Keratinocyte (primary cell): Measurements from ENCODE around the gene COL9A1. TPM values are rescaled to one million over a fixed set of nuclear protein-coding genes. Genes with fewer than 3 reads are reported as not detected.

Experiments used
- DNase-seq: peaks from one replicate; pipeline ENCODE4 v3.0.0-alpha.2; 2011; ENCODE audit warnings: low read depth, missing footprints, low spot score
- FAIRE-seq: peaks from 2 replicates; lab custom pipeline; 2011; peaks lifted over from hg19 to GRCh38; lab: Jason Lieb, UNC
- H2AFZ ChIP-seq: 2 replicates; pipeline ENCODE4 v1.6.0; 2012; ENCODE audit warnings: low read length, control low read depth, inconsistent platforms; ENCODE audit not compliant: control insufficient read depth
- H3K27ac ChIP-seq: 2 replicates; pipeline ENCODE4 v1.5.1; 2011; ENCODE audit warnings: low read length; ENCODE audit not compliant: control insufficient read depth, insufficient read depth
- H3K27me3 ChIP-seq: 3 replicates; pipeline ENCODE4 v1.6.0; 2011; ENCODE audit warnings: low read length; ENCODE audit not compliant: control insufficient read depth, insufficient read depth; ENCODE audit errors: extremely low read depth
- H3K36me3 ChIP-seq, 2 experiments: 2 replicates in 1 of 2; 3 replicates in 1 of 2; pipeline ENCODE4 v1.5.1; 2011; ENCODE audit warnings: low read length in 2 of 2, mild to moderate bottlenecking in 1 of 2; ENCODE audit not compliant: control insufficient read depth in 2 of 2, insufficient read depth in 2 of 2; ENCODE audit errors: extremely low read depth in 1 of 2
- H3K4me1 ChIP-seq: 3 replicates; pipeline ENCODE4 v1.5.1; 2011; ENCODE audit warnings: low read length; ENCODE audit not compliant: control insufficient read depth, insufficient read depth; ENCODE audit errors: extremely low read depth
- H3K4me2 ChIP-seq: 3 replicates; pipeline ENCODE4 v1.6.0; 2011; ENCODE audit warnings: low read depth, low read length; ENCODE audit not compliant: control insufficient read depth, insufficient read depth; ENCODE audit errors: extremely low read depth
- H3K4me3 ChIP-seq, 3 experiments: fragments of 200-600 bp in 1 of 3; sonication (generic) in 1 of 3; 2 replicates in 2 of 3; 3 replicates in 1 of 3; pipeline ENCODE4 v1.5.1; 2011 to 2016; ENCODE audit warnings: low read length in 3 of 3, mild to moderate bottlenecking in 3 of 3, control low read depth in 2 of 3, inconsistent platforms in 1 of 3, low read depth in 1 of 3, mixed read lengths in 1 of 3, mixed run types in 1 of 3, moderate library complexity in 1 of 3; ENCODE audit not compliant: control insufficient read depth in 2 of 3, insufficient read depth in 2 of 3; ENCODE audit errors: extremely low read depth in 1 of 3
- H3K79me2 ChIP-seq: 2 replicates; pipeline ENCODE4 v1.6.0; 2012; ENCODE audit warnings: low read length; ENCODE audit not compliant: control insufficient read depth, insufficient read depth
- H3K9ac ChIP-seq: 3 replicates; pipeline ENCODE4 v1.6.0; 2011; ENCODE audit warnings: low read length; ENCODE audit not compliant: control insufficient read depth, insufficient read depth; ENCODE audit errors: extremely low read depth
- H3K9me1 ChIP-seq: 3 replicates; pipeline ENCODE4 v1.6.0; 2011; ENCODE audit warnings: low read length; ENCODE audit not compliant: control insufficient read depth, insufficient read depth; ENCODE audit errors: extremely low read depth
- H3K9me3 ChIP-seq: 2 replicates; pipeline ENCODE4 v1.5.1; 2012; ENCODE audit warnings: low read depth, low read length; ENCODE audit not compliant: control insufficient read depth
- H4K20me1 ChIP-seq: 3 replicates; pipeline ENCODE4 v1.6.0; 2011; ENCODE audit warnings: low read length; ENCODE audit not compliant: control insufficient read depth, insufficient read depth; ENCODE audit errors: extremely low read depth
- CTCF ChIP-seq, 3 experiments: IDR thresholded peaks in 1 of 3; conservative IDR thresholded peaks in 1 of 3; optimal IDR thresholded peaks in 1 of 3; 2 replicates in 2 of 3; 3 replicates in 1 of 3; pipeline versions ENCODE3 to v1.5.1; 2011; ENCODE audit warnings: low read length in 3 of 3, mild to moderate bottlenecking in 3 of 3, moderate library complexity in 2 of 3, control low read depth in 1 of 3, inconsistent platforms in 1 of 3; ENCODE audit not compliant: insufficient read depth in 2 of 3; ENCODE audit errors: extremely low read depth in 1 of 3
- EZH2 ChIP-seq: IDR thresholded peaks from one replicate; pipeline ENCODE4 v1.6.1; 2012; ENCODE audit warnings: inconsistent platforms, mild to moderate bottlenecking, low read length, moderate library complexity
- dilution Hi-C: fragments of 300-500 bp; cut with MboI; formaldehyde crosslinking; loops from one replicate; pipeline ENCODE4 v1.7.0; 2020; ENCODE audit warnings: low sequenced_read_pairs; ENCODE audit not compliant: extremely low pct_ligation_motif_present
- polyA plus RNA-seq, 5 experiments: library from polyadenylated mRNA; depleted of rRNA in 3 of 5; stranded (reverse) in 3 of 5; stranded (forward) in 1 of 5; unstranded in 1 of 5; fragments of >200 nt; gene quantifications; 1 replicate in 1 of 5; 2 replicates in 3 of 5; 3 replicates in 1 of 5; pipeline versions ENCODE4 v1.2.1 to v1.2.3, GENCODE V29; 2011 to 2012; ENCODE audit warnings: missing spikeins in 2 of 5, low read depth in 1 of 5, low replicate concordance in 1 of 5

Gene COL9A1
- polyA plus RNA-seq, 1 donor (not counting 4 experiments of a cell fraction or from before 2014, with no cell fraction given): not detected

GRCh38 chr6:70270287-70271005, 32.4 kb downstream of the COL9A1 start:
- dilution Hi-C loops: no loop called here
- no peak for DNase-seq
- no peaks in the 10 kb centered on the region for H3K79me2 ChIP-seq

DNA sequence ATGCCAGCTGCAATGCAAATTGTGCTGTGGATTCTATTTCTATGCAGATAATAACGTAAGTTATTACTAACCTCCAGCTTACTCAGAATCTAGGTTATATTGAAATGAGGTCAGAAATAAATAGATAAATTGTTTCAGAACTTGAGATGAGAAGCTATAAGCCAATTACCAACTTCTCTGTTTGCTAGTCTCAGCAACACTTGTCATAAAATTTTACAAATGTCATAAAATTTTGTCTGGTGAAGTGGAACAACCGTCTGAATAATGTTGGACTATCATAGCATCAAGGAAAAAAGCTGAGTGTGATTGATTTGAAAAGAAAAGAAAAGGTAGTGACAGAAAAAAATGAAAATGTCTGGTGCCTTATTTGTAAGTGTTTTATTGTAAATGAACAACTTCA, 36.7 kb downstream of the COL9A1 start:
- no peaks in the 10 kb centered on the region for H3K27me3 ChIP-seq
- H3K4me1 ChIP-seq: no peaks in the 10 kb centered on the region
- H3K9ac ChIP-seq: no peak overlapping the region
- no peak overlapping the region for H2AFZ ChIP-seq
- H3K4me3 ChIP-seq: no peak overlapping the region
- no peak overlapping the region for H3K4me2 ChIP-seq
- dilution Hi-C loops: no loop called here
- H3K36me3 ChIP-seq: no peaks in the 10 kb centered on the region
- no peaks in the 10 kb centered on the region for H4K20me1 ChIP-seq
- H3K9me3 ChIP-seq: no peaks in the 10 kb centered on the region
- no peak for DNase-seq
- H3K79me2 ChIP-seq: no peaks in the 10 kb centered on the region
- no peaks in the 10 kb centered on the region for H3K9me1 ChIP-seq
- no peak for TF ChIP-seq EZH2
- no peak for TF ChIP-seq CTCF (optimal IDR thresholded peaks at IDR 0.05 in 1 of 3, IDR thresholded peaks at IDR 0.05 in 1 of 3, conservative IDR thresholded peaks at IDR 0.05 in 1 of 3; ENCODE audit: extremely low read depth in 1 of 3, insufficient read depth in 2 of 3, low read length in 3 of 3)
- no peak for FAIRE-seq
- H3K27ac ChIP-seq: no peak overlapping the region

More at GRCh38 chr6:70270287-70271005, 32.4 kb downstream of the COL9A1 start:
- FAIRE-seq: no peak
- no peaks in the 10 kb centered on the region for H3K9me3 ChIP-seq
- H4K20me1 ChIP-seq: no peaks in the 10 kb centered on the region
- H3K36me3 ChIP-seq: no peaks in the 10 kb centered on the region
- H3K4me3 ChIP-seq: no peak overlapping the region
- no peak overlapping the region for H2AFZ ChIP-seq
- no peak overlapping the region for H3K9ac ChIP-seq
- TF ChIP-seq CTCF (optimal IDR thresholded peaks at IDR 0.05 in 1 of 3, IDR thresholded peaks at IDR 0.05 in 1 of 3, conservative IDR thresholded peaks at IDR 0.05 in 1 of 3; ENCODE audit: extremely low read depth in 1 of 3, insufficient read depth in 2 of 3, low read length in 3 of 3) (no peak), EZH2 (no peak)
- H3K27me3 ChIP-seq: peaks cover 4% of the 10 kb centered on the region
- no peaks in the 10 kb centered on the region for H3K4me1 ChIP-seq
- H3K27ac ChIP-seq: no peak overlapping the region
- H3K9me1 ChIP-seq: no peaks in the 10 kb centered on the region
- no peak overlapping the region for H3K4me2 ChIP-seq
